ENCODE data around the gene LCK.

The LCK gene

GRCh38 chr1:32327204-32327603 is 76.1 kb downstream of the LCK start:
- Histone ChIP-seq H2AK5ac (ENCODE audit: low read length) (no peak overlapping the region), H2BK5ac (ENCODE audit: low read length) (no peak overlapping the region), H3K56ac (ENCODE audit: low read length) (no peak overlapping the region), H3K79me2 (ENCODE audit: control insufficient read depth, insufficient read depth, low read length) (no peaks in the 10 kb centered on the region), H3K4ac (ENCODE audit: low read depth, low read length) (no peak overlapping the region), H3K27me3 (ENCODE audit: insufficient read depth, low read length, poor library complexity) (no peaks in the 10 kb centered on the region), H3K18ac (ENCODE audit: low read length) (no peak overlapping the region), H3K36me3 (ENCODE audit: control insufficient read depth, insufficient read depth, low read length) (peaks cover 7% of the 10 kb centered on the region), H3K4me1 (ENCODE audit: control insufficient read depth, low read depth, low read length) (no peaks in the 10 kb centered on the region), H2BK120ac (ENCODE audit: low read depth, low read length) (no peak overlapping the region), H3K4me2 (ENCODE audit: low read length) (no peak overlapping the region), H4K8ac (ENCODE audit: low read depth, low read length) (no peak overlapping the region), H4K5ac (ENCODE audit: low read length) (no peak overlapping the region), H2BK15ac (replicated peaks; ENCODE audit: low read depth) (no peak overlapping the region), H3K79me1 (ENCODE audit: low read length) (no peaks in the 10 kb centered on the region), H3K27ac (ENCODE audit: low read depth, low read length) (no peak overlapping the region), H3K23ac (ENCODE audit: low read length) (no peak overlapping the region), H3K4me3 (ENCODE audit: low read length) (no peak overlapping the region), H3K9ac (ENCODE audit: low read length) (no peak overlapping the region)
- no peak for DNase-seq
- no CpG with 5 or more reads among the region's 11 CpGs for WGBS (ENCODE audit: extremely low coverage, insufficient coverage, low lambda C conversion rate)

DNA sequence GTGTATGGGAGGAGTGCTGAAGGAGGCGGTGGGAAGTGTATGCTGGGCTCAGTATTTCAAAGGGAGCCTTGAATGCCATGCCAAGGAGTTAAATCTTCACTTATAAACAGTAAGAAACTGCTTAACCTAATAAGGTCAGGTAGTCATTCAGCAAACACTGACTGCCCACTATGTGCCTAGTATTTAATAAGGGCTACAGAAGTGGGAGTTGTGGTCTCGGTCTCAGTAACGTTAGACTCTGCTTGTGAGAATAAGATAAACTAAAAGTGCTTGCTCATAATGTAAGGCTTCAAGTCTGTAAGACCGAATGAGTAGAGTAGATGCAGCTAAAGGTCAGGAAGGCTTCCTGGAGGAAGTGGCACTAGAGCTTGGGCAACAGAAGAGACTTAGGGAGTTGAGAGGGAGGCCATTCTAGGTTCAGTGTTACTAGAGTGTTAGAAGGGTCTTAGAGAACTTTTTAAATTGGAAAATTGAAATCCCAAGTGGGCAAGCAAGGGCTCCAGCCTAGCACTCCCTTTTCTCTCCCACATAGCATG is 78.9 kb downstream of the LCK start:
- Histone ChIP-seq H3K79me2 (ENCODE audit: control insufficient read depth, insufficient read depth, low read length) (peaks cover 16% of the 10 kb centered on the region), H3K4ac (ENCODE audit: low read depth, low read length) (no peak overlapping the region), H4K8ac (ENCODE audit: low read depth, low read length) (no peak overlapping the region), H2AK5ac (ENCODE audit: low read length) (no peak overlapping the region), H3K4me2 (ENCODE audit: low read length) (no peak overlapping the region), H3K27me3 (ENCODE audit: insufficient read depth, low read length, poor library complexity) (no peaks in the 10 kb centered on the region), H3K9ac (ENCODE audit: low read length) (no peak overlapping the region), H3K56ac (ENCODE audit: low read length) (no peak overlapping the region), H3K36me3 (ENCODE audit: control insufficient read depth, insufficient read depth, low read length) (peaks cover 10% of the 10 kb centered on the region), H3K23ac (ENCODE audit: low read length) (no peak overlapping the region), H3K79me1 (ENCODE audit: low read length) (peaks cover 12% of the 10 kb centered on the region), H2BK15ac (replicated peaks; ENCODE audit: low read depth) (no peak overlapping the region), H2BK120ac (ENCODE audit: low read depth, low read length) (no peak overlapping the region), H3K27ac (ENCODE audit: low read depth, low read length) (no peak overlapping the region), H3K4me3 (ENCODE audit: low read length) (no peak overlapping the region), H3K18ac (ENCODE audit: low read length) (no peak overlapping the region), H3K4me1 (ENCODE audit: control insufficient read depth, low read depth, low read length) (peaks cover 5% of the 10 kb centered on the region), H4K5ac (ENCODE audit: low read length) (no peak overlapping the region), H2BK5ac (ENCODE audit: low read length) (no peak overlapping the region)
- no CpG with 5 or more reads among the region's 4 CpGs for WGBS (ENCODE audit: extremely low coverage, insufficient coverage, low lambda C conversion rate)
- no peak for DNase-seq

- DNase-seq: no peak
- Histone ChIP-seq H3K4me2 (ENCODE audit: low read length) (no peak overlapping the region), H4K5ac (ENCODE audit: low read length) (no peak overlapping the region), H2BK5ac (ENCODE audit: low read length) (no peak overlapping the region), H3K4ac (ENCODE audit: low read depth, low read length) (no peak overlapping the region), H3K23ac (ENCODE audit: low read length) (no peak overlapping the region), H4K8ac (ENCODE audit: low read depth, low read length) (no peak overlapping the region), H3K56ac (ENCODE audit: low read length) (no peak overlapping the region), H3K27ac (ENCODE audit: low read depth, low read length) (no peak overlapping the region), H3K79me1 (ENCODE audit: low read length) (peaks cover 12% of the 10 kb centered on the region), H3K18ac (ENCODE audit: low read length) (no peak overlapping the region), H3K4me3 (ENCODE audit: low read length) (no peak overlapping the region), H2BK15ac (replicated peaks; ENCODE audit: low read depth) (no peak overlapping the region), H2BK120ac (ENCODE audit: low read depth, low read length) (no peak overlapping the region), H3K36me3 (ENCODE audit: control insufficient read depth, insufficient read depth, low read length) (peaks cover 10% of the 10 kb centered on the region), H3K9ac (ENCODE audit: low read length) (no peak overlapping the region), H3K79me2 (ENCODE audit: control insufficient read depth, insufficient read depth, low read length) (peaks cover 22% of the 10 kb centered on the region), H2AK5ac (ENCODE audit: low read length) (no peak overlapping the region), H3K27me3 (ENCODE audit: insufficient read depth, low read length, poor library complexity) (no peaks in the 10 kb centered on the region), H3K4me1 (ENCODE audit: control insufficient read depth, low read depth, low read length) (peaks cover 5% of the 10 kb centered on the region)
- no CpG with 5 or more reads among the region's 12 CpGs for WGBS (ENCODE audit: extremely low coverage, insufficient coverage, low lambda C conversion rate)
Measured at GRCh38 chr1:32330558-32331151, 79.6 kb downstream of the LCK start.

GRCh38 chr1:32331549-32331948 is 80.5 kb downstream of the LCK start:
- no peak overlapping the region for H3K4me3 ChIP-seq (ENCODE audit: low read length)
- no peak overlapping the region for H3K56ac ChIP-seq (ENCODE audit: low read length)
- H3K27ac ChIP-seq (ENCODE audit: low read depth, low read length): no peak overlapping the region
- WGBS (ENCODE audit: extremely low coverage, insufficient coverage, low lambda C conversion rate): no CpG with 5 or more reads among the region's 12 CpGs
- H2BK120ac ChIP-seq (ENCODE audit: low read depth, low read length): no peak overlapping the region
- no peak overlapping the region for H2AK5ac ChIP-seq (ENCODE audit: low read length)
- no peak overlapping the region for H2BK5ac ChIP-seq (ENCODE audit: low read length)
- no peak overlapping the region for H3K9ac ChIP-seq (ENCODE audit: low read length)
- H3K4me2 ChIP-seq (ENCODE audit: low read length): no peak overlapping the region
- peaks cover 12% of the 10 kb centered on the region for H3K79me1 ChIP-seq (ENCODE audit: low read length)
- H3K18ac ChIP-seq (ENCODE audit: low read length): no peak overlapping the region
- DNase-seq: no peak
- H3K4me1 ChIP-seq (ENCODE audit: control insufficient read depth, low read depth, low read length): peaks cover 5% of the 10 kb centered on the region
- H3K4ac ChIP-seq (ENCODE audit: low read depth, low read length): no peak overlapping the region
- no peak overlapping the region for H4K8ac ChIP-seq (ENCODE audit: low read depth, low read length)
- H3K23ac ChIP-seq (ENCODE audit: low read length): no peak overlapping the region
- H3K36me3 ChIP-seq (ENCODE audit: control insufficient read depth, insufficient read depth, low read length): peaks cover 10% of the 10 kb centered on the region
- H3K27me3 ChIP-seq (ENCODE audit: insufficient read depth, low read length, poor library complexity): no peaks in the 10 kb centered on the region
- no peak overlapping the region for H4K5ac ChIP-seq (ENCODE audit: low read length)
- no peak overlapping the region for H2BK15ac ChIP-seq (replicated peaks; ENCODE audit: low read depth)
- peaks cover 24% of the 10 kb centered on the region for H3K79me2 ChIP-seq (ENCODE audit: control insufficient read depth, insufficient read depth, low read length)

DNA sequence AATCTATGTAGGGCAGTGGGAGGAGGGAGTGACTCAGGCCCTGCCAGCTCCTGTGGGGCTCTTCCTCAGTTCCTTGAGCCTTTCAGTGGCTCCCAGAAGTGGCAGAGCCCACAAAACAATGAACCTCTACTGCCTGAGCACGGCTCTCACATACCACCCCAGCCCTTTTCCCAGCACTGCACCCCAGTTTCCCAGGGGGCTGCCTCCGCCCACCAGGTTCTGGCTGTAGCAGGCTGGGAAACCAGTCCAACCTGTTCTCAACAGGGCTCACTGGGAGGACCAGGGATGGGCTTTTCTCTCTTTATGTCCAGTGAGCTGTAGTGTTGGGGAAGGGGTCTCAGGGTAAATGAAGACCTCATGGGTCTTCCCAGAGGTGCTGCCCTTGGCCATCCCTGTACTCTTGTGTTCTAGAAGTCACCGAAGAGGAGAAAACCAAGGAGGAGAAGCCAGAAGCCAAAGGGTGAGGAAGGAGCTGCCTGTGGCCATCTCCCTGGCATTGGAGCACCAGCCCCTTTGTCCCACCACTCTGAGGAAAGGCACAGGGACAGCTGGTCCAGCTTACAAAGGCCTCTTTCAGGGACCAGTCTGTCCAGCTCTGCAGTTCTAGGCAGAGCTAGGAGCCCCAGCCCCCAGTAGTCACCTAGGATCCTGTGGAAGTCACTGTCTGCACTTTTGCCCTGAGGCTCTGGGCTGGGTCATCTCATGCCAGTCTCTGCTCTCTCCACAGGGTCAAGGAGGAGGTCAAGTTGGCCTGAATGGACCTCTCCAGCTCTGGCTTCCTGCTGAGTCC is 81.4 kb downstream of the LCK start:
- Histone ChIP-seq H3K4me3 (ENCODE audit: low read length) (no peak overlapping the region), H2AK5ac (ENCODE audit: low read length) (no peak overlapping the region), H3K27me3 (ENCODE audit: insufficient read depth, low read length, poor library complexity) (no peaks in the 10 kb centered on the region), H4K5ac (ENCODE audit: low read length) (no peak overlapping the region), H3K27ac (ENCODE audit: low read depth, low read length) (no peak overlapping the region), H3K4me2 (ENCODE audit: low read length) (no peak overlapping the region), H2BK120ac (ENCODE audit: low read depth, low read length) (no peak overlapping the region), H3K9ac (ENCODE audit: low read length) (no peak overlapping the region), H3K79me2 (ENCODE audit: control insufficient read depth, insufficient read depth, low read length) (peaks cover 24% of the 10 kb centered on the region), H3K79me1 (ENCODE audit: low read length) (peaks cover 12% of the 10 kb centered on the region), H2BK15ac (replicated peaks; ENCODE audit: low read depth) (no peak overlapping the region), H3K4ac (ENCODE audit: low read depth, low read length) (no peak overlapping the region), H3K4me1 (ENCODE audit: control insufficient read depth, low read depth, low read length) (peaks cover 10% of the 10 kb centered on the region), H3K36me3 (ENCODE audit: control insufficient read depth, insufficient read depth, low read length) (peaks cover 10% of the 10 kb centered on the region), H4K8ac (ENCODE audit: low read depth, low read length) (no peak overlapping the region), H3K18ac (ENCODE audit: low read length) (no peak overlapping the region), H3K23ac (ENCODE audit: low read length) (no peak overlapping the region), H3K56ac (ENCODE audit: low read length) (no peak overlapping the region), H2BK5ac (ENCODE audit: low read length) (no peak overlapping the region)
- WGBS (ENCODE audit: extremely low coverage, insufficient coverage, low lambda C conversion rate): no CpG with 5 or more reads among the region's 3 CpGs
- peak; percentile 31 for DNase-seq

All from mesendoderm (in vitro differentiated cells).